Cardiac muscle cell (in vitro differentiated cells and primary cell): ENCODE measurements around the gene SCYL2. TPM values are rescaled to one million over a fixed set of nuclear protein-coding genes. Genes with fewer than 3 reads are reported as not detected.
"Not testable (repeated sequence)": the region's sequence is repeated elsewhere in the genome, so short reads cannot be mapped to it uniquely, and the experiment has no call there.

ENCODE experiments used
- DNase-seq, 2 donors: peaks; one replicate each; pipeline versions ENCODE4 v3.0.0 to v3.0.0-alpha.2; 2010 to 2017; ENCODE audit warnings: low read depth in 1 of 2, low spot score in 1 of 2
- H3K27ac ChIP-seq: fragments of 200-600 bp; sonication (generic); 2 replicates; pipeline ENCODE4 v1.5.1; 2016
- H3K27me3 ChIP-seq: fragments of 200-600 bp; sonication (generic); 2 replicates; pipeline ENCODE4 v1.6.0; 2016; ENCODE audit warnings: control low read depth
- H3K36me3 ChIP-seq: fragments of 200-600 bp; sonication (generic); 2 replicates; pipeline ENCODE4 v1.5.1; 2016; ENCODE audit warnings: control low read depth
- H3K4me1 ChIP-seq: fragments of 200-600 bp; sonication (generic); 2 replicates; pipeline ENCODE4 v1.8.1; 2017; ENCODE audit warnings: low read depth, mild to moderate bottlenecking, mixed run types
- H3K4me3 ChIP-seq: fragments of 200-600 bp; sonication (generic); 2 replicates; pipeline ENCODE4 v1.5.1; 2016; ENCODE audit warnings: mild to moderate bottlenecking
- H3K9me3 ChIP-seq: fragments of 200-600 bp; sonication (generic); 2 replicates; pipeline ENCODE4 v1.5.1; 2017; ENCODE audit warnings: low read depth, mild to moderate bottlenecking, control low read depth
- polyA plus RNA-seq: library from polyadenylated mRNA; unstranded; fragments of >200 nt; fragmentation: Nextera tagmentation; extraction: Ambion mirVana; gene quantifications from 2 replicates; pipeline ENCODE4 v1.2.1, GENCODE V29; 2016
- total RNA-seq: library from RNA; depleted of rRNA; stranded (reverse); fragments of >200 nt; gene quantifications from 2 replicates; pipeline ENCODE4 v1.2.3, GENCODE V29; 2016
- TF ChIP-seq, protein P1 (sequence below): IDR thresholded peaks from 2 replicates; pipeline ENCODE4 v1.5.1; 2012; ENCODE audit warnings: low read depth, mild to moderate bottlenecking, low read length

Gene SCYL2
- total and polyA plus RNA-seq, 2 experiments from 2014 or later = 26.7 to 60.7 TPM

DNA sequence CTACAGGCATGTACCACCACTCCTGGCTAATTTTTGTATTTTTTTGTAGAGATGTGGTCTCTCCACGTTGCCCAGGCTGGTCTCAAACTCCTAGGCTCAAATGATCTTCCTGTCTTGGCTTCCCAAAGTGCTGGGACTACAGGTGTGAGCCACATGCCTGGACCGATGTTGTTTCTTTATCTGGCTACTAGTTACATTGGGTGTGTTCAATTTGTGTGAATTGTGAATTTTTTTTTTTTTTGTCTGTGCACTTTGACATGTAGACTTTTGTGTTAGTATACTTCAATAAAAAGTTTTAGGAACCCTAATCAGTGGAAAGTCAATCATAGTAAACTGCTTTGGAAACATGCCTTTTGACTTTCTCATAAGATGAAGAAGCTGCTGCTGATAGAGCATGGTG, 65.9 kb downstream of the SCYL2 start:
- Histone ChIP-seq H3K27me3 (no peaks in the 10 kb centered on the region), H3K4me3 (no peak overlapping the region), H3K9me3 (no peaks in the 10 kb centered on the region), H3K27ac (no peak overlapping the region), H3K36me3 (peaks cover 62% of the 10 kb centered on the region), H3K4me1 (no peaks in the 10 kb centered on the region)
- DNase-seq = no peak
- TF ChIP-seq, protein P1, sequence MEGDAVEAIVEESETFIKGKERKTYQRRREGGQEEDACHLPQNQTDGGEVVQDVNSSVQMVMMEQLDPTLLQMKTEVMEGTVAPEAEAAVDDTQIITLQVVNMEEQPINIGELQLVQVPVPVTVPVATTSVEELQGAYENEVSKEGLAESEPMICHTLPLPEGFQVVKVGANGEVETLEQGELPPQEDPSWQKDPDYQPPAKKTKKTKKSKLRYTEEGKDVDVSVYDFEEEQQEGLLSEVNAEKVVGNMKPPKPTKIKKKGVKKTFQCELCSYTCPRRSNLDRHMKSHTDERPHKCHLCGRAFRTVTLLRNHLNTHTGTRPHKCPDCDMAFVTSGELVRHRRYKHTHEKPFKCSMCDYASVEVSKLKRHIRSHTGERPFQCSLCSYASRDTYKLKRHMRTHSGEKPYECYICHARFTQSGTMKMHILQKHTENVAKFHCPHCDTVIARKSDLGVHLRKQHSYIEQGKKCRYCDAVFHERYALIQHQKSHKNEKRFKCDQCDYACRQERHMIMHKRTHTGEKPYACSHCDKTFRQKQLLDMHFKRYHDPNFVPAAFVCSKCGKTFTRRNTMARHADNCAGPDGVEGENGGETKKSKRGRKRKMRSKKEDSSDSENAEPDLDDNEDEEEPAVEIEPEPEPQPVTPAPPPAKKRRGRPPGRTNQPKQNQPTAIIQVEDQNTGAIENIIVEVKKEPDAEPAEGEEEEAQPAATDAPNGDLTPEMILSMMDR = no peak

GRCh38 chr12:100337299-100337698, 70.3 kb downstream of the SCYL2 start:
- Histone ChIP-seq H3K27ac (no peak overlapping the region), H3K9me3 (no peaks in the 10 kb centered on the region), H3K27me3 (no peaks in the 10 kb centered on the region), H3K4me3 (no peak overlapping the region), H3K4me1 (no peaks in the 10 kb centered on the region), H3K36me3 (peaks cover 69% of the 10 kb centered on the region)
- TF ChIP-seq, protein P1 = no peak
- no peak for DNase-seq

DNA sequence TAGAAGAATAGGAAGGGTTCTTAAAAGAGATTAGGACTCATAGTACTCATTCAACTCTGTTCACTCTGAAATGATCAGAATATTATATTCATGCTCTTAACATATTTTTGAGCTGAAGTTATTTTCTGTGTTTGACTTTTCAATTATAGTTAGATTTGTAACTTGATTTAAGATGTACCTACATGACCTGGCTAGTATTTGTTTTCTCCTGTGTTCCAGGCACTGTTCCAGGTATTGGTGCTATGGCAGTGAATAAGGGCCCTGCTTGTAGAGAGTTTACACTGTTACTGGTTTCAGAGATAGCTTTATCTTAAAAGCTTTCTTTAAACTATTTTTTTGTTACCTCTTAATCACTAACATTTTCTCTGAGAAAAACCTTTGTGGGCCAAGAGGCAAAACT, 70.8 kb downstream of the SCYL2 start:
- Histone ChIP-seq H3K27me3 (no peaks in the 10 kb centered on the region), H3K4me3 (no peak overlapping the region), H3K36me3 (peaks cover 67% of the 10 kb centered on the region), H3K9me3 (no peaks in the 10 kb centered on the region), H3K4me1 (no peaks in the 10 kb centered on the region), H3K27ac (no peak overlapping the region)
- no peak for DNase-seq
- TF ChIP-seq, protein P1 = no peak

GRCh38 chr12:100339071-100339470, 72.1 kb downstream of the SCYL2 start:
- Histone ChIP-seq H3K9me3 (no peaks in the 10 kb centered on the region), H3K36me3 (peaks cover 57% of the 10 kb centered on the region), H3K27me3 (no peaks in the 10 kb centered on the region), H3K27ac (peak overlapping the region; percentile 17), H3K4me3 (no peak overlapping the region), H3K4me1 (no peaks in the 10 kb centered on the region)
- TF ChIP-seq, protein P1 = no peak
- no peak for DNase-seq

DNA sequence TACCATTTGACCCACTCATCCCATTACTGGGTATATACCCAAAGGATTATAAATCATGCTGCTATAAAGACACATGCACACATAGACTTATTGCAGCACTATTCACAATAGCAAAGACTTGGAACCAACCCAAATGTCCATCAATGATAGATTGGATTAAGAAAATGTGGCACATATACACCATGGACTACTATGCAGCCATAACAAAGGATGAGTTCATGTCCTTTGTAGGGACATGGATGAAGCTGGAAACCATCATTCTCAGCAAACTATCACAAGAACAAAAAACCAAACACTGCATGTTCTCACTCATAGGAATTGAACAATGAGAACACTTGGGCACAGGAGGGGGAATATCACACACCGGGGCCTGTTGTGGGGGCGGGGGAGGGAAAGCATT, 75.9 kb downstream of the SCYL2 start:
- H3K36me3 ChIP-seq = peaks cover 26% of the 10 kb centered on the region
- DNase-seq, H3K27me3 ChIP-seq, H3K4me3 ChIP-seq, H3K9me3 ChIP-seq, H3K27ac ChIP-seq, H3K4me1 ChIP-seq: not testable (repeated sequence)

GRCh38 chr12:100344351-100344750, 77.4 kb downstream of the SCYL2 start:
- not testable (repeated sequence) for H3K27ac ChIP-seq, DNase-seq, H3K27me3 ChIP-seq, H3K9me3 ChIP-seq, H3K4me3 ChIP-seq, H3K4me1 ChIP-seq
- H3K36me3 ChIP-seq = peaks cover 13% of the 10 kb centered on the region
